HCT116 (cell line): ENCODE data around the gene CTBP1.

Source experiments
- CBX3 ChIP-seq: IDR thresholded peaks from 2 replicates; pipeline ENCODE4 v1.6.1; 2012; ENCODE audit warnings: low read depth
- EZH2 ChIP-seq: fragments of 200-600 bp; sonication (generic); IDR thresholded peaks from 2 replicates; pipeline ENCODE4 v1.6.1; 2017; ENCODE audit warnings: antibody characterized with exemption, mixed run types
- POLR2A ChIP-seq: IDR thresholded peaks from 2 replicates; pipeline ENCODE4 v1.7.0; 2011; ENCODE audit warnings: borderline replicate concordance; ENCODE audit not compliant: insufficient read depth, insufficient read length; ENCODE audit errors: extremely low read depth
- POLR2AphosphoS5 ChIP-seq: IDR thresholded peaks from 2 replicates; pipeline ENCODE4 v1.6.1; 2011; ENCODE audit warnings: mild to moderate bottlenecking, low read depth, low read length, moderate library complexity
- RAD21 ChIP-seq: IDR thresholded peaks from 2 replicates; pipeline ENCODE4 v1.6.1; 2012; ENCODE audit warnings: low read depth, mild to moderate bottlenecking
- SRF ChIP-seq: IDR thresholded peaks from 2 replicates; pipeline ENCODE4 v1.6.1; 2012; ENCODE audit warnings: low read depth
- YY1 ChIP-seq: IDR thresholded peaks from 2 replicates; pipeline ENCODE4 v1.6.1; 2011; ENCODE audit warnings: low read length, low read depth, moderate library complexity, mild to moderate bottlenecking; ENCODE audit not compliant: insufficient replicate concordance; ENCODE audit errors: extremely low read depth
- ZFX ChIP-seq: fragments of 450-650 bp; IDR thresholded peaks from 2 replicates; pipeline ENCODE4 v1.6.1; 2017
- ZNF274 ChIP-seq: fragments of 200-500 bp; sonication (Bioruptor generic); IDR thresholded peaks from 2 replicates; pipeline ENCODE4 v1.6.1; 2014; ENCODE audit warnings: mild to moderate bottlenecking, low read depth, low read length, inconsistent platforms
- TF ChIP-seq, protein P1 (sequence below), 3 experiments: fragments of 200-600 bp in 1 of 3; sonication (generic) in 1 of 3; IDR thresholded peaks in 2 of 3; conservative IDR thresholded peaks in 1 of 3; 2 replicates each; pipeline ENCODE4 v1.5.1; 2012 to 2017; ENCODE audit warnings: low read depth in 2 of 3, low read length in 2 of 3, antibody characterized with exemption in 1 of 3, borderline replicate concordance in 1 of 3, control low read depth in 1 of 3, mild to moderate bottlenecking in 1 of 3, mixed read lengths in 1 of 3, mixed run types in 1 of 3, moderate library complexity in 1 of 3; ENCODE audit not compliant: insufficient read depth in 1 of 3
- TF ChIP-seq, protein P2 (sequence below): IDR thresholded peaks from 2 replicates; pipeline ENCODE4 v1.6.1; 2012; ENCODE audit warnings: low read depth
- TF ChIP-seq, protein P3 (sequence below): IDR thresholded peaks from 2 replicates; pipeline ENCODE4 v1.6.1; 2011; ENCODE audit warnings: mild to moderate bottlenecking, low read length, moderate library complexity; ENCODE audit not compliant: insufficient replicate concordance; ENCODE audit errors: extremely low read depth

DNA sequence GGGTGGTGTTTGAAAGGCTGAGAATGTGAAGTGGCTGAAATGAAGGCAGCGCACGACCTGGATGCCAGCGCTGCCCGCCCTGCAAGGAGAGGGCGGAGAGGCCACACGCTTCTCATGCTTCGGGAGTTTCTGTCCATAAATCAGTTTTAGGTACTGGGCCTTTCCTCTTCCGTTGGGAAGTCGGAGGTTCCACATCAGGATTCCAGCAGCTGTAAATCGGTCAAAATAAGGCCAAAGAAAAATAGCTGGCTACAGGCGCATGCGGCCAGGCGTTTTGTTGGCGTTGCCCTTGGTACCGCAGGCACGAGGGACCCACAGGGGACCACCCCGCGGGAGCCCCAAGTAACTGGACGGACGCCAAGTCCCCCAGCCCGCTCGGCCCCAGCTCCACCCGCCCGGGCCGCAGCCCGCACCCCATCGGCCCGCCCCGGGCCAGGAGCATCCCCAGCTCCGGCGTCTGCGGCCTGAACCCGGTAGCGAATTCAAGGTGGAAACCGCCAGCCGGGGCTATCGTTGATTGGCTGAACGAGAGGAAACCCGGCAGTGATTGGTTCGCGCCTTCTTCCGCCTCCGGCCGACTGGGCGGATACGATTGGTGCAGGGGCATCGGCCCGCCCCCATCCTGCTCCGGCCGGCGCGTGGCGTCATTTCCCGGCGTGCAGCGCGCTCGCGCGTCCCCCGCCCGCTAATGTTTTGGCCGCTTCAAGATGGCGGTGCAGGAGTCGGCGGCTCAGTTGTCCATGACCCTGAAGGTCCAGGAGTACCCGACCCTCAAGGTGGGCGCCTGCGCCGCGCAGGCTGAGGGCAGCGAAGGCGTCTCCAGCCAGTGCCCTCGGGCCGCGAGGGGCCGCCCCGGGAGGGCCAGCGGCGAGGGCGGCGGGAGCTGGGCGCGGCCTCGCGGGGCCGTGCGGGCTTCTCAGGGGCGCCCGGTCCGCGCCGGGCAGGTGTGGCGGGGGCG is 40.6 kb upstream of the CTBP1 start, which contains the start of gene MAEA:
- TF ChIP-seq, protein P1, sequence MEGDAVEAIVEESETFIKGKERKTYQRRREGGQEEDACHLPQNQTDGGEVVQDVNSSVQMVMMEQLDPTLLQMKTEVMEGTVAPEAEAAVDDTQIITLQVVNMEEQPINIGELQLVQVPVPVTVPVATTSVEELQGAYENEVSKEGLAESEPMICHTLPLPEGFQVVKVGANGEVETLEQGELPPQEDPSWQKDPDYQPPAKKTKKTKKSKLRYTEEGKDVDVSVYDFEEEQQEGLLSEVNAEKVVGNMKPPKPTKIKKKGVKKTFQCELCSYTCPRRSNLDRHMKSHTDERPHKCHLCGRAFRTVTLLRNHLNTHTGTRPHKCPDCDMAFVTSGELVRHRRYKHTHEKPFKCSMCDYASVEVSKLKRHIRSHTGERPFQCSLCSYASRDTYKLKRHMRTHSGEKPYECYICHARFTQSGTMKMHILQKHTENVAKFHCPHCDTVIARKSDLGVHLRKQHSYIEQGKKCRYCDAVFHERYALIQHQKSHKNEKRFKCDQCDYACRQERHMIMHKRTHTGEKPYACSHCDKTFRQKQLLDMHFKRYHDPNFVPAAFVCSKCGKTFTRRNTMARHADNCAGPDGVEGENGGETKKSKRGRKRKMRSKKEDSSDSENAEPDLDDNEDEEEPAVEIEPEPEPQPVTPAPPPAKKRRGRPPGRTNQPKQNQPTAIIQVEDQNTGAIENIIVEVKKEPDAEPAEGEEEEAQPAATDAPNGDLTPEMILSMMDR (IDR thresholded peaks at IDR 0.05 in 2 of 3, conservative IDR thresholded peaks at IDR 0.05 in 1 of 3; ENCODE audit: borderline replicate concordance in 1 of 3, insufficient read depth in 1 of 3, low read depth in 2 of 3, low read length in 2 of 3), result no peak
- TF ChIP-seq POLR2AphosphoS5, result peak; percentile 91
- TF ChIP-seq RAD21, result no peak
- no peak for TF ChIP-seq CBX3
- no peak for TF ChIP-seq EZH2
- TF ChIP-seq SRF, result no peak
- TF ChIP-seq POLR2A, result peak; percentile 63
- TF ChIP-seq, protein P2, sequence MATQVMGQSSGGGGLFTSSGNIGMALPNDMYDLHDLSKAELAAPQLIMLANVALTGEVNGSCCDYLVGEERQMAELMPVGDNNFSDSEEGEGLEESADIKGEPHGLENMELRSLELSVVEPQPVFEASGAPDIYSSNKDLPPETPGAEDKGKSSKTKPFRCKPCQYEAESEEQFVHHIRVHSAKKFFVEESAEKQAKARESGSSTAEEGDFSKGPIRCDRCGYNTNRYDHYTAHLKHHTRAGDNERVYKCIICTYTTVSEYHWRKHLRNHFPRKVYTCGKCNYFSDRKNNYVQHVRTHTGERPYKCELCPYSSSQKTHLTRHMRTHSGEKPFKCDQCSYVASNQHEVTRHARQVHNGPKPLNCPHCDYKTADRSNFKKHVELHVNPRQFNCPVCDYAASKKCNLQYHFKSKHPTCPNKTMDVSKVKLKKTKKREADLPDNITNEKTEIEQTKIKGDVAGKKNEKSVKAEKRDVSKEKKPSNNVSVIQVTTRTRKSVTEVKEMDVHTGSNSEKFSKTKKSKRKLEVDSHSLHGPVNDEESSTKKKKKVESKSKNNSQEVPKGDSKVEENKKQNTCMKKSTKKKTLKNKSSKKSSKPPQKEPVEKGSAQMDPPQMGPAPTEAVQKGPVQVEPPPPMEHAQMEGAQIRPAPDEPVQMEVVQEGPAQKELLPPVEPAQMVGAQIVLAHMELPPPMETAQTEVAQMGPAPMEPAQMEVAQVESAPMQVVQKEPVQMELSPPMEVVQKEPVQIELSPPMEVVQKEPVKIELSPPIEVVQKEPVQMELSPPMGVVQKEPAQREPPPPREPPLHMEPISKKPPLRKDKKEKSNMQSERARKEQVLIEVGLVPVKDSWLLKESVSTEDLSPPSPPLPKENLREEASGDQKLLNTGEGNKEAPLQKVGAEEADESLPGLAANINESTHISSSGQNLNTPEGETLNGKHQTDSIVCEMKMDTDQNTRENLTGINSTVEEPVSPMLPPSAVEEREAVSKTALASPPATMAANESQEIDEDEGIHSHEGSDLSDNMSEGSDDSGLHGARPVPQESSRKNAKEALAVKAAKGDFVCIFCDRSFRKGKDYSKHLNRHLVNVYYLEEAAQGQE, result no peak
- TF ChIP-seq, protein P3, sequence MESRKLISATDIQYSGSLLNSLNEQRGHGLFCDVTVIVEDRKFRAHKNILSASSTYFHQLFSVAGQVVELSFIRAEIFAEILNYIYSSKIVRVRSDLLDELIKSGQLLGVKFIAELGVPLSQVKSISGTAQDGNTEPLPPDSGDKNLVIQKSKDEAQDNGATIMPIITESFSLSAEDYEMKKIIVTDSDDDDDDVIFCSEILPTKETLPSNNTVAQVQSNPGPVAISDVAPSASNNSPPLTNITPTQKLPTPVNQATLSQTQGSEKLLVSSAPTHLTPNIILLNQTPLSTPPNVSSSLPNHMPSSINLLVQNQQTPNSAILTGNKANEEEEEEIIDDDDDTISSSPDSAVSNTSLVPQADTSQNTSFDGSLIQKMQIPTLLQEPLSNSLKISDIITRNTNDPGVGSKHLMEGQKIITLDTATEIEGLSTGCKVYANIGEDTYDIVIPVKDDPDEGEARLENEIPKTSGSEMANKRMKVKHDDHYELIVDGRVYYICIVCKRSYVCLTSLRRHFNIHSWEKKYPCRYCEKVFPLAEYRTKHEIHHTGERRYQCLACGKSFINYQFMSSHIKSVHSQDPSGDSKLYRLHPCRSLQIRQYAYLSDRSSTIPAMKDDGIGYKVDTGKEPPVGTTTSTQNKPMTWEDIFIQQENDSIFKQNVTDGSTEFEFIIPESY, result no peak
- peak; percentile 94 for TF ChIP-seq YY1
- TF ChIP-seq ZNF274, result no peak
- peak; percentile 84; the same call in 1 of the 2 replicates for TF ChIP-seq ZFX
